ENCODE results near the gene DHRSX.
"Not testable (repeated sequence)": the region's sequence is repeated elsewhere in the genome, so short reads cannot be mapped to it uniquely, and the experiment has no call there.

- TF ChIP-seq MAX (IDR thresholded peaks at IDR 0.05); POLR2AphosphoS5 (IDR thresholded peaks at IDR 0.05; ENCODE audit: low read depth, low read length); SIX5 (IDR thresholded peaks at IDR 0.05; ENCODE audit: low read depth, low read length); POLR2A (IDR thresholded peaks at IDR 0.05; ENCODE audit: control extremely low read depth in 1 of 2, low read depth in 2 of 2, low read length in 2 of 2); ATF3 (IDR thresholded peaks at IDR 0.05; ENCODE audit: insufficient read depth, low read depth, low read length); CTCF (IDR thresholded peaks at IDR 0.05; ENCODE audit: control extremely low read depth in 1 of 3, insufficient read depth in 1 of 3, low read depth in 1 of 3, low read length in 3 of 3); ZNF274 (IDR thresholded peaks at IDR 0.05; ENCODE audit: borderline replicate concordance, extremely low read depth, low read length); EP300 (IDR thresholded peaks at IDR 0.05; ENCODE audit: borderline replicate concordance in 1 of 2, low read depth in 2 of 2, low read length in 2 of 2): not testable (repeated sequence)
Observed at GRCh38 chrX:2534261-2535021, 33.7 kb upstream of the DHRSX start.
